Measurements from ENCODE around the gene LMAN2.
"Not testable (repeated sequence)": the region's sequence is repeated elsewhere in the genome, so short reads cannot be mapped to it uniquely, and the experiment has no call there.

Gene LMAN2

GRCh38 chr5:177346820-177347219 is 4.6 kb downstream of the LMAN2 start:
- no peak for ATAC-seq

- no peak for ATAC-seq
Observed at GRCh38 chr5:177344891-177345290, 6.6 kb downstream of the LMAN2 start.

- no peak for ATAC-seq
Observed at GRCh38 chr5:177343777-177344176, 7.7 kb downstream of the LMAN2 start.

GRCh38 chr5:177343000-177343399 is 8.5 kb downstream of the LMAN2 start:
- not testable (repeated sequence) for ATAC-seq

- ATAC-seq, result no peak
Observed at GRCh38 chr5:177339107-177339638, 12.3 kb downstream of the LMAN2 start.

- no peak for ATAC-seq
Observed at GRCh38 chr5:177338251-177339106, 13.0 kb downstream of the LMAN2 start.

- no peak for ATAC-seq
Observed at GRCh38 chr5:177336603-177337494, 14.6 kb downstream of the LMAN2 start.

- ATAC-seq, result peak in 1 of 2 donors; percentile 58
Observed at GRCh38 chr5:177336112-177336511, 15.4 kb downstream of the LMAN2 start.

- no peak for ATAC-seq
Observed at GRCh38 chr5:177335701-177336065, 15.8 kb downstream of the LMAN2 start.

- no peak for ATAC-seq
Observed at GRCh38 chr5:177334781-177335700, 16.4 kb downstream of the LMAN2 start.

- no peak for ATAC-seq
Observed at GRCh38 chr5:177334155-177334551, 17.3 kb downstream of the LMAN2 start.

GRCh38 chr5:177333420-177334154 is 17.9 kb downstream of the LMAN2 start:
- ATAC-seq, result no peak

GRCh38 chr5:177332896-177333260 is 18.6 kb downstream of the LMAN2 start:
- no peak for ATAC-seq

- no peak for ATAC-seq
Observed at GRCh38 chr5:177332031-177332895, 19.2 kb downstream of the LMAN2 start.

- ATAC-seq, result no peak
Observed at GRCh38 chr5:177330991-177331842, 20.3 kb downstream of the LMAN2 start.

GRCh38 chr5:177329883-177330282 is 21.6 kb downstream of the LMAN2 start:
- ATAC-seq, result no peak

- no peak for ATAC-seq
Observed at GRCh38 chr5:177328545-177329231, 22.8 kb downstream of the LMAN2 start.

GRCh38 chr5:177327539-177328522 is 23.6 kb downstream of the LMAN2 start:
- ATAC-seq, result peak; percentile 57 to 79

All from activated CD4-positive, CD25-positive, alpha-beta regulatory T cell treated with anti-CD3 and anti-CD28 coated beads, Interleukin-2, amount 50 U/mL, for 24 hours (primary cell).